GM23338 (cell line): ENCODE results near the gene MTA3. TPM values are rescaled to one million over a fixed set of nuclear protein-coding genes. Genes with fewer than 3 reads are reported as not detected.

Source experiments
- ATAC-seq: fragments of 200-7000 bp; cut with Tn5 transposase; 3 replicates; pipeline ENCODE4 v1.9.1; 2020
- DNase-seq: peaks from one replicate; pipeline ENCODE4 v3.0.0-alpha.2; 2015; ENCODE audit warnings: low spot score
- H2AFZ ChIP-seq: fragments of 200-600 bp; sonication (generic); 2 replicates; pipeline ENCODE4 v1.8.0; 2016; ENCODE audit warnings: antibody characterized with exemption, mild to moderate bottlenecking, moderate library complexity
- H3F3A ChIP-seq: fragments of 200-600 bp; sonication (generic); replicated peaks from 2 replicates; pipeline ENCODE4 v1.8.0; 2017; ENCODE audit warnings: antibody characterized with exemption, mixed run types, low read depth
- H3K27ac ChIP-seq: fragments of 200-600 bp; sonication (generic); 2 replicates; pipeline ENCODE4 v1.6.1; 2016; ENCODE audit warnings: low read depth
- H3K27me3 ChIP-seq: fragments of 200-600 bp; sonication (generic); 2 replicates; pipeline ENCODE4 v1.8.0; 2016; ENCODE audit warnings: mild to moderate bottlenecking, mixed run types, moderate library complexity; ENCODE audit not compliant: insufficient read depth
- H3K36me3 ChIP-seq: fragments of 200-600 bp; sonication (generic); 2 replicates; pipeline ENCODE4 v1.8.0; 2016; ENCODE audit warnings: mild to moderate bottlenecking; ENCODE audit not compliant: insufficient read depth
- H3K4me1 ChIP-seq: fragments of 200-600 bp; sonication (generic); 2 replicates; pipeline ENCODE4 v1.8.0; 2016; ENCODE audit warnings: mild to moderate bottlenecking, moderate library complexity; ENCODE audit not compliant: insufficient read depth
- H3K4me2 ChIP-seq: fragments of 200-600 bp; sonication (generic); 2 replicates; pipeline ENCODE4 v1.7.1; 2017; ENCODE audit warnings: mixed run types
- H3K4me3 ChIP-seq: fragments of 200-600 bp; sonication (generic); 2 replicates; pipeline ENCODE4 v1.6.1; 2016; ENCODE audit warnings: mixed run types
- H3K79me2 ChIP-seq: fragments of 200-600 bp; sonication (generic); replicated peaks from 2 replicates; pipeline ENCODE4 v1.8.0; 2017; ENCODE audit warnings: mild to moderate bottlenecking; ENCODE audit not compliant: insufficient read depth
- H3K9me2 ChIP-seq: fragments of 200-600 bp; sonication (generic); 2 replicates; pipeline ENCODE4 v1.8.0; 2017; ENCODE audit not compliant: insufficient read depth
- H4K20me1 ChIP-seq: fragments of 200-600 bp; sonication (generic); replicated peaks from 2 replicates; pipeline ENCODE4 v1.8.0; 2017; ENCODE audit warnings: mild to moderate bottlenecking; ENCODE audit not compliant: insufficient read depth
- H3K27ac Mint-ChIP-seq: 2 replicates; pipeline ENCODE4 v1.8.0; 2020; ENCODE audit warnings: inconsistent platforms, mild to moderate bottlenecking, moderate library complexity, mixed read lengths
- H3K27me3 Mint-ChIP-seq: 3 replicates; pipeline ENCODE4 v1.8.0; 2022; ENCODE audit warnings: low read depth, mild to moderate bottlenecking, moderate library complexity, mixed read lengths, inconsistent platforms; ENCODE audit not compliant: insufficient read depth, poor library complexity
- H3K36me3 Mint-ChIP-seq: 3 replicates; pipeline ENCODE4 v1.8.0; 2021; ENCODE audit warnings: low read depth, mild to moderate bottlenecking, inconsistent platforms, moderate library complexity, mixed read lengths
- H3K4me1 Mint-ChIP-seq: 3 replicates; pipeline ENCODE4 v1.8.0; 2020; ENCODE audit warnings: mild to moderate bottlenecking, inconsistent platforms, mixed read lengths
- H3K4me3 Mint-ChIP-seq: 3 replicates; pipeline ENCODE4 v1.8.0; 2021; ENCODE audit warnings: moderate library complexity, mild to moderate bottlenecking, inconsistent platforms, mixed read lengths
- H3K9me3 Mint-ChIP-seq: 3 replicates; pipeline ENCODE4 v1.8.0; 2020; ENCODE audit warnings: moderate library complexity, mild to moderate bottlenecking, inconsistent platforms, mixed read lengths
- EZH2 ChIP-seq: fragments of 200-600 bp; sonication (generic); IDR thresholded peaks from one replicate; pipeline ENCODE4 v1.8.0; 2017; ENCODE audit warnings: antibody characterized with exemption, mild to moderate bottlenecking, low read depth; ENCODE audit not compliant: unreplicated experiment
- EZH2phosphoT487 ChIP-seq: fragments of 200-600 bp; sonication (generic); IDR thresholded peaks from one replicate; pipeline ENCODE4 v1.8.1; 2018; ENCODE audit warnings: antibody characterized with exemption; ENCODE audit not compliant: unreplicated experiment
- JUNB ChIP-seq: IDR thresholded peaks from one replicate; pipeline ENCODE4 v1.6.1; 2016; ENCODE audit warnings: antibody characterized with exemption; ENCODE audit not compliant: unreplicated experiment
- NANOG ChIP-seq: IDR thresholded peaks from 2 replicates; pipeline ENCODE4 v1.6.1; 2016; ENCODE audit warnings: antibody characterized with exemption, borderline replicate concordance
- POLR2AphosphoS5 ChIP-seq: IDR thresholded peaks from 2 replicates; pipeline ENCODE4 v1.6.1; 2016; ENCODE audit warnings: antibody characterized with exemption, low read depth
- STAT1 ChIP-seq: IDR thresholded peaks from one replicate; pipeline ENCODE4 v1.6.1; 2016; ENCODE audit warnings: antibody characterized with exemption; ENCODE audit not compliant: unreplicated experiment
- ZNF114 ChIP-seq: fragments of 250-450 bp; sonication (Bioruptor Pico); IDR thresholded peaks from 2 replicates; pipeline ENCODE4 v1.5.0; 2020; ENCODE audit warnings: mild to moderate bottlenecking, moderate library complexity
- ZNF331 ChIP-seq: fragments of 250-450 bp; sonication (Bioruptor Pico); IDR thresholded peaks from 2 replicates; pipeline ENCODE4 v1.5.0; 2020; ENCODE audit warnings: low read depth, mild to moderate bottlenecking, moderate library complexity
- polyA plus RNA-seq: library from polyadenylated mRNA; unstranded; fragments of >200 nt; fragmentation: Nextera tagmentation; extraction: Ambion mirVana; gene quantifications from 2 replicates; pipeline ENCODE4 v1.2.1, GENCODE V29; 2016
- total RNA-seq: library from RNA; depleted of rRNA; stranded (reverse); fragments of >200 nt; shearing (Covaris generic); gene quantifications from 2 replicates; pipeline ENCODE4 v1.2.3, GENCODE V29; 2014
- TF ChIP-seq, protein P1 (sequence below), 2 experiments: fragments of 200-600 bp in 1 of 2; sonication (generic) in 1 of 2; conservative IDR thresholded peaks; 2 replicates each; pipeline versions ENCODE4 v1.5.1 to v1.6.1; 2016 to 2017; ENCODE audit warnings: antibody characterized with exemption in 2 of 2, low read depth in 2 of 2, mild to moderate bottlenecking in 2 of 2, moderate library complexity in 1 of 2
- TF ChIP-seq, protein P2 (sequence below): IDR thresholded peaks from 2 replicates; pipeline ENCODE4 v1.6.1; 2016; ENCODE audit warnings: antibody characterized with exemption
- TF ChIP-seq, protein P3 (sequence below): IDR thresholded peaks from one replicate; pipeline ENCODE4 v1.6.1; 2018; ENCODE audit warnings: antibody characterized with exemption; ENCODE audit not compliant: unreplicated experiment
- TF ChIP-seq, protein P4 (sequence below): fragments of 250-450 bp; sonication (Bioruptor Pico); IDR thresholded peaks from 2 replicates; pipeline ENCODE4 v1.5.0; 2020; ENCODE audit warnings: mild to moderate bottlenecking, moderate library complexity

Gene MTA3
- total and polyA plus RNA-seq, 2 experiments from 2014 or later = 162 to 208 TPM

DNA sequence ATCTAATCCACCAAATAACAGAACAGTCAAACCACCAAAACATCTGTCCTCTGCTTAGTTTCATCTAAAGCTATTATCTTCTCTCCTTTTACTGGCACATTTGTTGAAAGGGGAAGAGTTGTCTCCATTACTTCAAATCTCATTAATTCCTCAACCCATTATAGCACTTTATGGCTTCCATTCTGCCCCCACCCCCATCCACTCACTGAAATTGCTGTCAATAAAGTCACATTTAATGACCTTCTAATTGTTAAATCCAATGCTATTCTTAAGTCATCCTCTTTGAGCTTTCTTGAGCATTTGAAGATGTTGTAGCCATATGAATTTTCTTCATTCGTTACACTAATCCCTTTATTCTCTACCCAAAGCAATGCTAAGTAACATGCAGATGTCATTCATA lies 190.3 kb downstream of the MTA3 start (continued):
- TF ChIP-seq, protein P1, sequence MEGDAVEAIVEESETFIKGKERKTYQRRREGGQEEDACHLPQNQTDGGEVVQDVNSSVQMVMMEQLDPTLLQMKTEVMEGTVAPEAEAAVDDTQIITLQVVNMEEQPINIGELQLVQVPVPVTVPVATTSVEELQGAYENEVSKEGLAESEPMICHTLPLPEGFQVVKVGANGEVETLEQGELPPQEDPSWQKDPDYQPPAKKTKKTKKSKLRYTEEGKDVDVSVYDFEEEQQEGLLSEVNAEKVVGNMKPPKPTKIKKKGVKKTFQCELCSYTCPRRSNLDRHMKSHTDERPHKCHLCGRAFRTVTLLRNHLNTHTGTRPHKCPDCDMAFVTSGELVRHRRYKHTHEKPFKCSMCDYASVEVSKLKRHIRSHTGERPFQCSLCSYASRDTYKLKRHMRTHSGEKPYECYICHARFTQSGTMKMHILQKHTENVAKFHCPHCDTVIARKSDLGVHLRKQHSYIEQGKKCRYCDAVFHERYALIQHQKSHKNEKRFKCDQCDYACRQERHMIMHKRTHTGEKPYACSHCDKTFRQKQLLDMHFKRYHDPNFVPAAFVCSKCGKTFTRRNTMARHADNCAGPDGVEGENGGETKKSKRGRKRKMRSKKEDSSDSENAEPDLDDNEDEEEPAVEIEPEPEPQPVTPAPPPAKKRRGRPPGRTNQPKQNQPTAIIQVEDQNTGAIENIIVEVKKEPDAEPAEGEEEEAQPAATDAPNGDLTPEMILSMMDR (conservative IDR thresholded peaks at IDR 0.05; ENCODE audit: low read depth in 2 of 2) = no peak
- no peak for TF ChIP-seq EZH2
- no peak for TF ChIP-seq STAT1
- TF ChIP-seq, protein P2, sequence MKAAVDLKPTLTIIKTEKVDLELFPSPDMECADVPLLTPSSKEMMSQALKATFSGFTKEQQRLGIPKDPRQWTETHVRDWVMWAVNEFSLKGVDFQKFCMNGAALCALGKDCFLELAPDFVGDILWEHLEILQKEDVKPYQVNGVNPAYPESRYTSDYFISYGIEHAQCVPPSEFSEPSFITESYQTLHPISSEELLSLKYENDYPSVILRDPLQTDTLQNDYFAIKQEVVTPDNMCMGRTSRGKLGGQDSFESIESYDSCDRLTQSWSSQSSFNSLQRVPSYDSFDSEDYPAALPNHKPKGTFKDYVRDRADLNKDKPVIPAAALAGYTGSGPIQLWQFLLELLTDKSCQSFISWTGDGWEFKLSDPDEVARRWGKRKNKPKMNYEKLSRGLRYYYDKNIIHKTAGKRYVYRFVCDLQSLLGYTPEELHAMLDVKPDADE = no peak
- TF ChIP-seq EZH2phosphoT487 = no peak
- TF ChIP-seq JUNB = no peak
- no peak for TF ChIP-seq POLR2AphosphoS5
- TF ChIP-seq NANOG = no peak

DNA sequence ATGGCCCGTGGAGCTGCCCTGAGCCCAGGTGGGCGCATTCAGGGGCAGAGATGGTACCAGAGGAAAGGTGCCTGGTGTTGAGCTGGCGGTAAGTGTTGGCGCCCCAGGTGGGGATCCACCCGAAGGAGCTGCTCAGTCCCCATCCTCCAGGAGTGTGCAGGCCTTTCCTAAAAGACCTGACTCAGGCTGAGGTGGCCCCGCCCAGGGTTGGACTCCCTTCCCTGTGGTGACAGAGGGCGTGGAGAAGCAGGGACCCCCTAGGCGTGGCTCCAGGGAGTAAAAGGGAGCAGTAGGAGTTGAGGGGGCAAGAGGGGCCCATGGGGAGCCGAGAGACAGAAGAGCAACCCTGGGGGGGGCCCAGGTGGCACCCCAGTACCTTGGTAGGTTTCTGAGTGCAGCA lies 193.1 kb downstream of the MTA3 start:
- no peak for DNase-seq
- no peaks in the 10 kb centered on the region for H3K36me3 ChIP-seq
- H3K27me3 ChIP-seq = no peaks in the 10 kb centered on the region
- H3K4me1 ChIP-seq = 0 out of 2 replicates have a peak, but pooled peaks cover 6% of the 10 kb centered on the region
- no peaks in the 10 kb centered on the region for H3K9me3 Mint-ChIP-seq
- no peak overlapping the region for H3K27ac Mint-ChIP-seq
- no peaks in the 10 kb centered on the region for H3K79me2 ChIP-seq
- H3F3A ChIP-seq = no peaks in the 10 kb centered on the region
- H2AFZ ChIP-seq = no peak overlapping the region
- no peak overlapping the region for H3K4me3 ChIP-seq
- ATAC-seq = no peak; the same call in 2 of the 3 replicates
- H3K9me2 ChIP-seq = no peaks in the 10 kb centered on the region
- H3K36me3 Mint-ChIP-seq = peaks cover 5% of the 10 kb centered on the region; the same call in 2 of the 3 replicates
- H3K4me3 Mint-ChIP-seq = no peak overlapping the region
- no peak overlapping the region for H3K4me2 ChIP-seq
- H3K27ac ChIP-seq = no peak overlapping the region
- H4K20me1 ChIP-seq = peaks cover 5% of the 10 kb centered on the region; the same call in 1 of the 2 replicates
- peaks cover 10% of the 10 kb centered on the region for H3K4me1 Mint-ChIP-seq
- H3K27me3 Mint-ChIP-seq = peaks cover 2% of the 10 kb centered on the region
- TF ChIP-seq NANOG (no peak), STAT1 (no peak), EZH2 (no peak), ZNF114 (CRISPR knock-in tag) (no peak), ZNF331 (CRISPR knock-in tag) (no peak)
- TF ChIP-seq, protein P3, sequence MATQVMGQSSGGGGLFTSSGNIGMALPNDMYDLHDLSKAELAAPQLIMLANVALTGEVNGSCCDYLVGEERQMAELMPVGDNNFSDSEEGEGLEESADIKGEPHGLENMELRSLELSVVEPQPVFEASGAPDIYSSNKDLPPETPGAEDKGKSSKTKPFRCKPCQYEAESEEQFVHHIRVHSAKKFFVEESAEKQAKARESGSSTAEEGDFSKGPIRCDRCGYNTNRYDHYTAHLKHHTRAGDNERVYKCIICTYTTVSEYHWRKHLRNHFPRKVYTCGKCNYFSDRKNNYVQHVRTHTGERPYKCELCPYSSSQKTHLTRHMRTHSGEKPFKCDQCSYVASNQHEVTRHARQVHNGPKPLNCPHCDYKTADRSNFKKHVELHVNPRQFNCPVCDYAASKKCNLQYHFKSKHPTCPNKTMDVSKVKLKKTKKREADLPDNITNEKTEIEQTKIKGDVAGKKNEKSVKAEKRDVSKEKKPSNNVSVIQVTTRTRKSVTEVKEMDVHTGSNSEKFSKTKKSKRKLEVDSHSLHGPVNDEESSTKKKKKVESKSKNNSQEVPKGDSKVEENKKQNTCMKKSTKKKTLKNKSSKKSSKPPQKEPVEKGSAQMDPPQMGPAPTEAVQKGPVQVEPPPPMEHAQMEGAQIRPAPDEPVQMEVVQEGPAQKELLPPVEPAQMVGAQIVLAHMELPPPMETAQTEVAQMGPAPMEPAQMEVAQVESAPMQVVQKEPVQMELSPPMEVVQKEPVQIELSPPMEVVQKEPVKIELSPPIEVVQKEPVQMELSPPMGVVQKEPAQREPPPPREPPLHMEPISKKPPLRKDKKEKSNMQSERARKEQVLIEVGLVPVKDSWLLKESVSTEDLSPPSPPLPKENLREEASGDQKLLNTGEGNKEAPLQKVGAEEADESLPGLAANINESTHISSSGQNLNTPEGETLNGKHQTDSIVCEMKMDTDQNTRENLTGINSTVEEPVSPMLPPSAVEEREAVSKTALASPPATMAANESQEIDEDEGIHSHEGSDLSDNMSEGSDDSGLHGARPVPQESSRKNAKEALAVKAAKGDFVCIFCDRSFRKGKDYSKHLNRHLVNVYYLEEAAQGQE = no peak
- TF ChIP-seq, protein P4, sequence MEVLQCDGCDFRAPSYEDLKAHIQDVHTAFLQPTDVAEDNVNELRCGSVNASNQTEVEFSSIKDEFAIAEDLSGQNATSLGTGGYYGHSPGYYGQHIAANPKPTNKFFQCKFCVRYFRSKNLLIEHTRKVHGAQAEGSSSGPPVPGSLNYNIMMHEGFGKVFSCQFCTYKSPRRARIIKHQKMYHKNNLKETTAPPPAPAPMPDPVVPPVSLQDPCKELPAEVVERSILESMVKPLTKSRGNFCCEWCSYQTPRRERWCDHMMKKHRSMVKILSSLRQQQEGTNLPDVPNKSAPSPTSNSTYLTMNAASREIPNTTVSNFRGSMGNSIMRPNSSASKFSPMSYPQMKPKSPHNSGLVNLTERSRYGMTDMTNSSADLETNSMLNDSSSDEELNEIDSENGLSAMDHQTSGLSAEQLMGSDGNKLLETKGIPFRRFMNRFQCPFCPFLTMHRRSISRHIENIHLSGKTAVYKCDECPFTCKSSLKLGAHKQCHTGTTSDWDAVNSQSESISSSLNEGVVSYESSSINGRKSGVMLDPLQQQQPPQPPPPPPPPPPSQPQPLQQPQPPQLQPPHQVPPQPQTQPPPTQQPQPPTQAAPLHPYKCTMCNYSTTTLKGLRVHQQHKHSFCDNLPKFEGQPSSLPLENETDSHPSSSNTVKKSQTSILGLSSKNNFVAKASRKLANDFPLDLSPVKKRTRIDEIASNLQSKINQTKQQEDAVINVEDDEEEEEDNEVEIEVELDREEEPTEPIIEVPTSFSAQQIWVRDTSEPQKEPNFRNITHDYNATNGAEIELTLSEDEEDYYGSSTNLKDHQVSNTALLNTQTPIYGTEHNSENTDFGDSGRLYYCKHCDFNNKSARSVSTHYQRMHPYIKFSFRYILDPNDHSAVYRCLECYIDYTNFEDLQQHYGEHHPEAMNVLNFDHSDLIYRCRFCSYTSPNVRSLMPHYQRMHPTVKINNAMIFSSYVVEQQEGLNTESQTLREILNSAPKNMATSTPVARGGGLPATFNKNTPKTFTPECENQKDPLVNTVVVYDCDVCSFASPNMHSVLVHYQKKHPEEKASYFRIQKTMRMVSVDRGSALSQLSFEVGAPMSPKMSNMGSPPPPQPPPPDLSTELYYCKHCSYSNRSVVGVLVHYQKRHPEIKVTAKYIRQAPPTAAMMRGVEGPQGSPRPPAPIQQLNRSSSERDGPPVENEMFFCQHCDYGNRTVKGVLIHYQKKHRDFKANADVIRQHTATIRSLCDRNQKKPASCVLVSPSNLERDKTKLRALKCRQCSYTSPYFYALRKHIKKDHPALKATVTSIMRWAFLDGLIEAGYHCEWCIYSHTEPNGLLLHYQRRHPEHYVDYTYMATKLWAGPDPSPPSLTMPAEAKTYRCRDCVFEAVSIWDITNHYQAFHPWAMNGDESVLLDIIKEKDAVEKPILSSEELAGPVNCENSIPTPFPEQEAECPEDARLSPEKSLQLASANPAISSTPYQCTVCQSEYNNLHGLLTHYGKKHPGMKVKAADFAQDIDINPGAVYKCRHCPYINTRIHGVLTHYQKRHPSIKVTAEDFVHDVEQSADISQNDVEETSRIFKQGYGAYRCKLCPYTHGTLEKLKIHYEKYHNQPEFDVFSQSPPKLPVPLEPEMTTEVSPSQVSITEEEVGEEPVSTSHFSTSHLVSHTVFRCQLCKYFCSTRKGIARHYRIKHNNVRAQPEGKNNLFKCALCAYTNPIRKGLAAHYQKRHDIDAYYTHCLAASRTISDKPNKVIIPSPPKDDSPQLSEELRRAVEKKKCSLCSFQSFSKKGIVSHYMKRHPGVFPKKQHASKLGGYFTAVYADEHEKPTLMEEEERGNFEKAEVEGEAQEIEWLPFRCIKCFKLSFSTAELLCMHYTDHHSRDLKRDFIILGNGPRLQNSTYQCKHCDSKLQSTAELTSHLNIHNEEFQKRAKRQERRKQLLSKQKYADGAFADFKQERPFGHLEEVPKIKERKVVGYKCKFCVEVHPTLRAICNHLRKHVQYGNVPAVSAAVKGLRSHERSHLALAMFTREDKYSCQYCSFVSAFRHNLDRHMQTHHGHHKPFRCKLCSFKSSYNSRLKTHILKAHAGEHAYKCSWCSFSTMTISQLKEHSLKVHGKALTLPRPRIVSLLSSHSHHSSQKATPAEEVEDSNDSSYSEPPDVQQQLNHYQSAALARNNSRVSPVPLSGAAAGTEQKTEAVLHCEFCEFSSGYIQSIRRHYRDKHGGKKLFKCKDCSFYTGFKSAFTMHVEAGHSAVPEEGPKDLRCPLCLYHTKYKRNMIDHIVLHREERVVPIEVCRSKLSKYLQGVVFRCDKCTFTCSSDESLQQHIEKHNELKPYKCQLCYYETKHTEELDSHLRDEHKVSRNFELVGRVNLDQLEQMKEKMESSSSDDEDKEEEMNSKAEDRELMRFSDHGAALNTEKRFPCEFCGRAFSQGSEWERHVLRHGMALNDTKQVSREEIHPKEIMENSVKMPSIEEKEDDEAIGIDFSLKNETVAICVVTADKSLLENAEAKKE (CRISPR knock-in tag) = no peak
